OCI-LY3 (cell line): ENCODE data around the gene HNMT.

ENCODE experiments used
- H2AFZ ChIP-seq: fragments of 200-600, 300-600 bp; shearing (Covaris generic); 2 replicates; pipeline ENCODE4 v1.6.0; 2014; ENCODE audit warnings: antibody characterized with exemption, low read depth, low read length
- H3K27ac ChIP-seq: fragments of 200-600, 300-600 bp; sonication (generic); 2 replicates; pipeline ENCODE4 v1.5.1; 2014; ENCODE audit warnings: mild to moderate bottlenecking, low read length, moderate library complexity, mixed read lengths
- H3K27me3 ChIP-seq: fragments of 200-600, 300-600 bp; sonication (generic); 2 replicates; pipeline ENCODE4 v1.6.1; 2014; ENCODE audit warnings: low read depth, low read length, mixed read lengths
- H3K36me3 ChIP-seq: fragments of 200-600, 300-600 bp; sonication (generic); replicated peaks from 2 replicates; pipeline ENCODE3; 2014; ENCODE audit warnings: low read depth, low read length, mixed read lengths
- H3K4me1 ChIP-seq: fragments of 300-600, 200-600 bp; sonication (generic); 2 replicates; pipeline ENCODE4 v1.6.1; 2014; ENCODE audit warnings: low read length, mixed read lengths
- H3K4me2 ChIP-seq: fragments of 200-600, 300-600 bp; sonication (generic); 2 replicates; pipeline ENCODE4 v1.6.1; 2014; ENCODE audit warnings: low read length, mixed read lengths
- H3K4me3 ChIP-seq: fragments of 300-600, 200-600 bp; sonication (generic); 2 replicates; pipeline ENCODE4 v1.5.1; 2014; ENCODE audit warnings: antibody characterized with exemption, mild to moderate bottlenecking, low read length, moderate library complexity
- H3K79me2 ChIP-seq: fragments of 300-600, 200-600 bp; shearing (Covaris generic); 2 replicates; pipeline ENCODE4 v1.6.1; 2014; ENCODE audit warnings: mild to moderate bottlenecking, low read length, mixed read lengths
- H3K9ac ChIP-seq: fragments of 300-600, 200-600 bp; shearing (Covaris generic); 2 replicates; pipeline ENCODE4 v1.6.0; 2014; ENCODE audit warnings: mild to moderate bottlenecking, low read length, moderate library complexity
- H3K9me3 ChIP-seq: fragments of 200-600, 300-600 bp; shearing (Covaris generic); 2 replicates; pipeline ENCODE4 v1.6.1; 2014; ENCODE audit warnings: low read length, mixed read lengths; ENCODE audit not compliant: insufficient read depth
- H4K20me1 ChIP-seq: fragments of 200-600, 300-600 bp; sonication (generic); 2 replicates; pipeline ENCODE4 v1.6.1; 2016; ENCODE audit warnings: low read length, mixed read lengths; ENCODE audit not compliant: insufficient read depth
- CTCF ChIP-seq: fragments of 200-600, 300-600 bp; sonication (generic); IDR thresholded peaks from 2 replicates; pipeline ENCODE4 v1.5.1; 2014; ENCODE audit warnings: antibody characterized with exemption, low read length, low read depth
- EZH2phosphoT487 ChIP-seq: fragments of 200-600 bp; shearing (Covaris generic); IDR thresholded peaks from 2 replicates; pipeline ENCODE4 v1.6.1; 2018; ENCODE audit warnings: antibody characterized with exemption, mixed run types, low read depth

HNMT gene

GRCh38 chr2:137950238-137950637, 14.0 kb upstream of the HNMT start:
- peaks cover 32% of the 10 kb centered on the region for H3K4me1 ChIP-seq
- no peak overlapping the region for H3K4me2 ChIP-seq
- no peaks in the 10 kb centered on the region for H3K36me3 ChIP-seq
- no peaks in the 10 kb centered on the region; the same call in 1 of the 2 replicates for H3K27me3 ChIP-seq
- H3K9ac ChIP-seq: no peak overlapping the region
- TF ChIP-seq CTCF: no peak
- H3K9me3 ChIP-seq: no peaks in the 10 kb centered on the region
- no peak overlapping the region for H3K4me3 ChIP-seq
- H3K79me2 ChIP-seq: no peaks in the 10 kb centered on the region
- H4K20me1 ChIP-seq: no peaks in the 10 kb centered on the region
- no peak overlapping the region for H3K27ac ChIP-seq
- H2AFZ ChIP-seq: no peak overlapping the region

DNA sequence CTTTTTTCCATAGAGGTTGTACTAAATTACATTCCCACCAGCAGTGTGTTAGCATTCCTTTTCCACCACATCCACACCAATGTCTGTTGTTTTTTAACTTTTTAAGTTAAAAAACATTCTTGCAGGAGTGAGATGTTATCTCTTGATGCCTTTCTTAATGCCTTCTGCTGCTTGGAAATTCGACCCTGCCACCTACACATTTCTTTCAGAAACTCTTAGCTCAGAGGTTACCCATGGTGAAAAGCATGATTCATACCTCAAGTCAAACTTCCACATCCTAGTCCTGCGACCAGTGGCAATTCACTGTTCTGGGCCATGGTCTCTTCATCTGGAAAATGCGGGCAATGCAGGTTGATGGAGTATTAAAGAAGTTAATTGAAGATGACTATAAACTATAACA, 12.7 kb upstream of the HNMT start:
- H3K9me3 ChIP-seq: no peaks in the 10 kb centered on the region
- H2AFZ ChIP-seq: no peak overlapping the region
- no peak overlapping the region for H3K4me3 ChIP-seq
- no peak overlapping the region for H3K9ac ChIP-seq
- H3K36me3 ChIP-seq: no peaks in the 10 kb centered on the region
- H3K4me2 ChIP-seq: no peak overlapping the region
- H3K27ac ChIP-seq: no peak overlapping the region
- H3K79me2 ChIP-seq: no peaks in the 10 kb centered on the region
- H4K20me1 ChIP-seq: no peaks in the 10 kb centered on the region
- H3K4me1 ChIP-seq: peaks cover 34% of the 10 kb centered on the region
- TF ChIP-seq EZH2phosphoT487 (no peak), CTCF (no peak)
- H3K27me3 ChIP-seq: no peaks in the 10 kb centered on the region; the same call in 1 of the 2 replicates

- H3K79me2 ChIP-seq: no peaks in the 10 kb centered on the region
- peak overlapping the region; percentile 53 for H3K4me2 ChIP-seq
- H3K27ac ChIP-seq: peak overlapping the region; percentile 49
- H3K4me1 ChIP-seq: peaks cover 34% of the 10 kb centered on the region
- TF ChIP-seq EZH2phosphoT487 (no peak), CTCF (no peak)
- H4K20me1 ChIP-seq: no peaks in the 10 kb centered on the region
- H3K4me3 ChIP-seq: peak overlapping the region; percentile 53
- H3K9me3 ChIP-seq: no peaks in the 10 kb centered on the region
- H2AFZ ChIP-seq: peak overlapping the region; percentile 90
- no peaks in the 10 kb centered on the region for H3K36me3 ChIP-seq
- peak overlapping the region; percentile 12; the same call in 1 of the 2 replicates for H3K9ac ChIP-seq
- H3K27me3 ChIP-seq: no peaks in the 10 kb centered on the region
Measured at GRCh38 chr2:137952586-137953129, 11.6 kb upstream of the HNMT start.

DNA sequence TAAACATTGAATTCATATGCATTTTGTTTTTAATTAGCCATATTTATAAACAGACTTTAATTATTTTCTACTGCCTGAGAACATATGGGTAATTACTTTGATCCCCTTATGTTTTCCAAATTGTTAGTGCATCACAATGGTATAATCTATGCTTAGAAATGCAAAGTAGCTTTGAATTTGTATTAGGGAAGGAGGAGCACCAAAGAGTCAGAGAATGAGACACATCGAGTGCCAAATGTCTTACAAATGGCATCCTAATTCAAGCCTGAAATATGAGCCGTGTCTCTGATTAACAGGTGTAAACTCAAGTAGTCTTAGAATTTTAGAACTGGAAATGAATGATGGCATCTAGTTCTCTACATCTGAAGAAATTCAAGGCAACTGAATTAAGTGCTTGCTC, 8.7 kb upstream of the HNMT start:
- H3K27me3 ChIP-seq: no peaks in the 10 kb centered on the region
- H3K4me1 ChIP-seq: peaks cover 38% of the 10 kb centered on the region
- no peak overlapping the region for H3K9ac ChIP-seq
- H3K4me3 ChIP-seq: no peak overlapping the region
- no peaks in the 10 kb centered on the region for H3K79me2 ChIP-seq
- H4K20me1 ChIP-seq: no peaks in the 10 kb centered on the region
- H3K36me3 ChIP-seq: no peaks in the 10 kb centered on the region
- TF ChIP-seq EZH2phosphoT487 (no peak), CTCF (no peak)
- H3K4me2 ChIP-seq: no peak overlapping the region
- no peak overlapping the region for H3K27ac ChIP-seq
- no peaks in the 10 kb centered on the region for H3K9me3 ChIP-seq
- no peak overlapping the region for H2AFZ ChIP-seq
